ENCODE measurements around the gene BRINP3. TPM values are rescaled to one million over a fixed set of nuclear protein-coding genes. Genes with fewer than 3 reads are reported as not detected.

BRINP3 gene
- total and polyA plus RNA-seq, 2 of the 13 experiments (the other 11 are each of a cell fraction or from before 2014, with no cell fraction given), result not detected

DNA sequence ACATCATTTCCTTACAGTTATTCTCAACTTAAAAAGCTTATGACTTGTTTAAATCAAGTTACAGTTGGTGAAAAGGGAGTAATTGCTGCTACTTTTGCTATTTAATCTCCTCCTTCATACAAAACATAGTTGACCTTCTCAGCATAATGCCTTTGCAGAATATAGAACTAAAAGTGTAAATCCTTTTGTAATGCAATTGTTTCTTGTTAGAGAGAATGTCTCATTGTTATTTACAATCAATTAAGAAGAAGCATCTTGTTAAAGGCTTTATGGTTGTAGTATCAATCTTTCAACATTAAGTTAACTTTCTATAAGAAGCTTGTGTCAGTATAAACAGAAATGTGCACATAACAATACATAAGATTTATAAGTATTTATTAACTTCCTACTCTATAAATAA lies 360.7 kb downstream of the BRINP3 start:
- intact Hi-C loops (cut with micrococcal nuclease; ENCODE audit: unreplicated experiment) (no loop called here), in situ Hi-C loops (cut with HindIII; ENCODE audit: extremely low pct_ligation_motif_present, low pct_unique_long_range_greater_than_20kb) (no loop called here)
- POLR2A ChIA-PET, result no interaction called here
- H4K20me1 ChIP-seq (ENCODE audit: insufficient read depth, low read length), result no peaks in the 10 kb centered on the region
- CTCF ChIA-PET (ENCODE audit: low intra/inter-chr PET ratio, low total read pairs), result no interaction called here
- H3K9ac ChIP-seq (ENCODE audit: insufficient read depth, low read depth, low read length), result no peak overlapping the region
- no peaks in the 10 kb centered on the region for H3K27me3 ChIP-seq (ENCODE audit: control insufficient read depth in 1 of 2, insufficient read depth in 2 of 2, low read length in 2 of 2)
- ATAC-seq (no peak), DNase-seq (ENCODE audit: low spot score) (no peak), FAIRE-seq (no peak)
- no peaks in the 10 kb centered on the region for H3K9me3 ChIP-seq (ENCODE audit: low read length)
- no peaks in the 10 kb centered on the region for H3K36me3 ChIP-seq (replicated peaks in 1 of 2; ENCODE audit: control insufficient read depth in 1 of 2, insufficient read depth in 2 of 2, low read length in 2 of 2)
- no peak overlapping the region for H3K4me3 ChIP-seq (replicated peaks in 1 of 3; ENCODE audit: insufficient read depth in 1 of 3, low read depth in 2 of 3, low read length in 3 of 3)
- no peak overlapping the region for H3K27ac ChIP-seq (ENCODE audit: extremely low read length, insufficient read depth, low read length)
- no peak overlapping the region for H2AFZ ChIP-seq (ENCODE audit: low read length)
- no peak overlapping the region for H3K4me2 ChIP-seq (ENCODE audit: low read depth, low read length)
- no TSS peak for BruUV-seq (replicated peaks)
- no peaks in the 10 kb centered on the region for H3K79me2 ChIP-seq (ENCODE audit: insufficient read depth, low read length)
- TF ChIP-seq NFAT5 (CRISPR knock-in tag; IDR thresholded peaks at IDR 0.05), result no peak
- TF ChIP-seq RBM22 (optimal IDR thresholded peaks at IDR 0.05; ENCODE audit: low read length), result no peak
- no peak for TF ChIP-seq ZNF253 (CRISPR knock-in tag; IDR thresholded peaks at IDR 0.05; ENCODE audit: borderline replicate concordance)
- no peak for TF ChIP-seq ZNF124 (CRISPR knock-in tag; IDR thresholded peaks at IDR 0.05)
- no peak for TF ChIP-seq HBP1 (CRISPR knock-in tag; IDR thresholded peaks at IDR 0.05; ENCODE audit: low read depth)
- TF ChIP-seq ISL2 (CRISPR knock-in tag; IDR thresholded peaks at IDR 0.05), result no peak
- no peak for TF ChIP-seq FOXO1 (CRISPR knock-in tag; IDR thresholded peaks at IDR 0.05)
- no peak for TF ChIP-seq NAIF1 (CRISPR knock-in tag; IDR thresholded peaks at IDR 0.05; ENCODE audit: borderline replicate concordance)
- TF ChIP-seq ZNF10 (CRISPR knock-in tag; IDR thresholded peaks at IDR 0.05; ENCODE audit: borderline replicate concordance, low read depth), result no peak
- no peak for TF ChIP-seq STAG1 (CRISPR knock-in tag; IDR thresholded peaks at IDR 0.05)
- no peak for TF ChIP-seq BRCA1 (CRISPR knock-in tag; IDR thresholded peaks at IDR 0.05)
- TF ChIP-seq, protein P1, sequence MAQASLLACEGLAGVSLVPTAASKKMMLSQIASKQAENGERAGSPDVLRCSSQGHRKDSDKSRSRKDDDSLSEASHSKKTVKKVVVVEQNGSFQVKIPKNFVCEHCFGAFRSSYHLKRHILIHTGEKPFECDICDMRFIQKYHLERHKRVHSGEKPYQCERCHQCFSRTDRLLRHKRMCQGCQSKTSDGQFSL (CRISPR knock-in tag; IDR thresholded peaks at IDR 0.05), result no peak
- no peaks in the 10 kb centered on the region for H3K4me1 ChIP-seq (ENCODE audit: insufficient read depth, low read length)
